ENCODE measurements around the gene FGFR2. TPM values are rescaled to one million over a fixed set of nuclear protein-coding genes. Genes with fewer than 3 reads are reported as not detected.

FGFR2 gene
- total RNA-seq, 4 donors from 2014 or later: 22.5 to 58.0 (median 44.4) TPM

DNA sequence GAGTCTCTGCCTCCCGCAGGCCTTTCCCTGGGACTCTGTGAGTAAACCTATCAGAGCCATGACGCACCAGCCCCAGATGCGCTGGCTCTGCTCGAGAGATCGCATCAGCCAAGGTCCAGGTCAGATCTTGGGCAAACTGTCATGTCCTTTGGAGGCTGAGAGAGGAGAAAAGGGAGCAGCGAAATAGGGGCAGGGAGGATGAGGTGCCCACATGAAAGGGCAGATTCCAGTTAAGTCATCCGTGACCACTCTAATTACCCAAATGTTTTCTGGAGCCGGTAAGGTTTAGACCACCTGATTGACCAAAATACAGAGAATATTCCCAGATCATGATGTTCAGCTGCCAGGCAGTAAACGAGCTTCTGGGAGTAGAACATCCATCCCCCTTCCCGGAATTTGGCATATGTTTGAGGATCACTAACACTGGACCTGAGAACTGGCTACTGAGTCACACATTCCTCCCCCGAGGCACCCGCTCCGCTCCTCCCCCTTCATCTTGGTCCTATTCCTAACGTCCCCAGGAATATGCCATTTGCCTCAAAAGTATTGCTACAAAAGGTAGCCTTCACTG is 88.0 kb downstream of the FGFR2 start:
- H3K4me1 ChIP-seq: peaks cover 0 to 16% (median 0%) of the 10 kb centered on the region in 3 donors
- 46 to 63% methylated on average over 10 to 14 of the region's 14 CpGs for WGBS, 2 donors
- no peak overlapping the region for H3K27ac ChIP-seq
- no peak for DNase-seq
- intact Hi-C loops (cut with DNase I): no loop called here
- no peak for TF ChIP-seq POLR2A (IDR thresholded peaks at IDR 0.05)
- TF ChIP-seq, protein P1, sequence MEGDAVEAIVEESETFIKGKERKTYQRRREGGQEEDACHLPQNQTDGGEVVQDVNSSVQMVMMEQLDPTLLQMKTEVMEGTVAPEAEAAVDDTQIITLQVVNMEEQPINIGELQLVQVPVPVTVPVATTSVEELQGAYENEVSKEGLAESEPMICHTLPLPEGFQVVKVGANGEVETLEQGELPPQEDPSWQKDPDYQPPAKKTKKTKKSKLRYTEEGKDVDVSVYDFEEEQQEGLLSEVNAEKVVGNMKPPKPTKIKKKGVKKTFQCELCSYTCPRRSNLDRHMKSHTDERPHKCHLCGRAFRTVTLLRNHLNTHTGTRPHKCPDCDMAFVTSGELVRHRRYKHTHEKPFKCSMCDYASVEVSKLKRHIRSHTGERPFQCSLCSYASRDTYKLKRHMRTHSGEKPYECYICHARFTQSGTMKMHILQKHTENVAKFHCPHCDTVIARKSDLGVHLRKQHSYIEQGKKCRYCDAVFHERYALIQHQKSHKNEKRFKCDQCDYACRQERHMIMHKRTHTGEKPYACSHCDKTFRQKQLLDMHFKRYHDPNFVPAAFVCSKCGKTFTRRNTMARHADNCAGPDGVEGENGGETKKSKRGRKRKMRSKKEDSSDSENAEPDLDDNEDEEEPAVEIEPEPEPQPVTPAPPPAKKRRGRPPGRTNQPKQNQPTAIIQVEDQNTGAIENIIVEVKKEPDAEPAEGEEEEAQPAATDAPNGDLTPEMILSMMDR (IDR thresholded peaks at IDR 0.05): no peak
- no peak overlapping the region for H3K4me3 ChIP-seq
- H3K27me3 ChIP-seq: no peaks in the 10 kb centered on the region
- H3K9me3 ChIP-seq: no peaks in the 10 kb centered on the region
- peaks cover 0 to 87% (median 0%) of the 10 kb centered on the region in 3 donors for H3K36me3 ChIP-seq

DNA sequence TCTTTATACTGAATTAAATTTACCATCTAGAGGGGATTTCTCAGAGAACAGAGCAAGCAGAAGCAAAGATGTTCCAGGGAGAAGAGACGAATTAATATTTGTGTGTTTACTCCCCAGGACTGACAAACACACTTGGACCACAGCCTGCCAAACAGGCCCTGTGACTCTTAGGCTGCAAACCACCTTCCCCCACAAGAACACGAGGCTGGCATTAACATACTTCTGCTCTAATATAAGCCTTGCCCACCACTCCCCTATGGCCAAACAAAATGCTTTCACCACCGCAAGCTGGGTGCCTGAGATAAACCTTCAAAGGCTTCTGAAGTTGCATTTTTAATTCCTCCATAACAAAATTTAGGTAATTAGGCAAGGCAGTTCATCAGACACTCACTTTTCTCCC is 88.4 kb downstream of the FGFR2 start:
- DNase-seq: no peak
- Histone ChIP-seq H3K27ac (no peak overlapping the region), H3K27me3 (no peaks in the 10 kb centered on the region), H3K4me1 (peaks cover 0 to 16% (median 0%) of the 10 kb centered on the region in 3 donors), H3K9me3 (no peaks in the 10 kb centered on the region), H3K36me3 (peaks cover 0 to 87% (median 0%) of the 10 kb centered on the region in 3 donors), H3K4me3 (no peak overlapping the region)
- TF ChIP-seq, protein P1 (IDR thresholded peaks at IDR 0.05): no peak
- TF ChIP-seq POLR2A (IDR thresholded peaks at IDR 0.05): no peak
- WGBS, 2 donors: 74 to 81% methylated on average over 3 of the region's 3 CpGs
- intact Hi-C loops (cut with DNase I): no loop called here

DNA sequence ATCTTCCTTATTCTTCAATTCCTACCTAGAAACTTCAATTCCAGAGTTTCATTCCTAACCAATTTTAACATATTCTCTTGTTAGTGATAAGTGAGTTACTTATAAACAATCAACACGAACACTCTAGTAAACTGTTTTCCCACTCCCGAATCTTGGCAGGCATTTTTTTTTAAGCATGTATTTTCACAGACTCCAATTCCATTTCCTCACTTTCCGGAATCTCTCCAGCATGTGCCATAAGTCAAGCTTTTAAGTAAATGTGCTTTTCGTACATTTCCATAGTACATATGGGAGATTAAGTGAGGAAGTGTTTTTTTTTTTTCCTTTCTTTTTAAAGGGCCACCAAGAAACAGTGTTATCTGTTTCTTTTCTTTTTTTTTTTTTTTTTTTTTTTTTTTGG is 89.1 kb downstream of the FGFR2 start:
- H3K4me1 ChIP-seq: peaks cover 0 to 16% (median 0%) of the 10 kb centered on the region in 3 donors
- no peaks in the 10 kb centered on the region for H3K27me3 ChIP-seq
- DNase-seq: no peak
- 51 to 66% methylated on average over 4 of the region's 4 CpGs for WGBS, 2 donors
- H3K4me3 ChIP-seq: no peak overlapping the region
- H3K27ac ChIP-seq: no peak overlapping the region
- peaks cover 0 to 87% (median 0%) of the 10 kb centered on the region in 3 donors for H3K36me3 ChIP-seq
- H3K9me3 ChIP-seq: no peaks in the 10 kb centered on the region
- intact Hi-C loops (cut with DNase I): no loop called here
- TF ChIP-seq POLR2A (IDR thresholded peaks at IDR 0.05): no peak
- TF ChIP-seq, protein P1 (IDR thresholded peaks at IDR 0.05): no peak

DNA sequence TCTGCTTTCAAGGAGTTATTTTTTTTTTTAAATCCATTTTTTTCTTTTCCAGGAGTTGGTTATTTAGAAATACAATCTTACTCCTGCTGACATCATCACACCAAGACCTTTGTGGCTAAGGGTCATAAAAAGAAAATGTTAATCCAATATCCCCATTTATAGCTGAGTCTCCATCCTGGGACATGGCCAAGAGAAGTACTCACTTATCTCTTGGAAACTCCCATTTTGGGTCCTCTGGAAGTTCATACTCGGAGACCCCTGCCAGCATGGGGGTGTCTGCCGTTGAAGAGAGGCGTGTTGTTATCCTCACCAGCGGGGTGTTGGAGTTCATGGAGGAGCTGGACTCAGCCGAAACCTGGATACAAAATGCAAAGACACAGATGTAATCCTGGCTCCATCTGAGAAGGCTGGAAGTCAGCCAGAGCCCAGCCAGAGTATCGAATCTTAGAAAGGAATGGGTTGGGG is 94.6 kb downstream of the FGFR2 start:
- no peak overlapping the region for H3K27ac ChIP-seq
- TF ChIP-seq POLR2A (IDR thresholded peaks at IDR 0.05): no peak
- TF ChIP-seq, protein P1 (IDR thresholded peaks at IDR 0.05): no peak
- H3K36me3 ChIP-seq: peaks cover 0 to 98% (median 0%) of the 10 kb centered on the region in 3 donors
- H3K4me1 ChIP-seq: no peaks in the 10 kb centered on the region
- WGBS, 2 donors: 62 to 85% methylated on average over 6 of the region's 6 CpGs
- no peak overlapping the region for H3K4me3 ChIP-seq
- intact Hi-C loops (cut with DNase I): no loop called here
- no peaks in the 10 kb centered on the region for H3K27me3 ChIP-seq
- no peaks in the 10 kb centered on the region for H3K9me3 ChIP-seq
- no peak for DNase-seq

DNA sequence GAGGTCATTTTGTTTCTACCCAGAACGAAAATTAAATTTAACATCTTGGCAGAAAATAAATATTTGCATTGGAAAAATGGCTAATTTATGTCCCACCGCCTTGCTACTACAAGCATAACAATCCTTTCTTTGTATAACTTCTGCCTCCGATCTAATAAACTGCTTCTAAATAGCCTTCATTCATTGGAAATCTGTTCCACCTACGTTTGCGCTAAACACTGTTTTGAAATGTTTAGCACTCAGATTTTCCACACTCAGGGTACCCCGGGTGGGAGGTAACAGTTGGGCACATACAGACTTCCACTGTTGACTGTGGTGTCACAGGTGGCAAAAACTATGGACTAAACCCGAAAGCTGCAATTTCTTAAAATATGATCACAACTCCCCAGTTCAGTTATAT is 96.4 kb downstream of the FGFR2 start:
- no peaks in the 10 kb centered on the region for H3K9me3 ChIP-seq
- intact Hi-C loops (cut with DNase I): no loop called here
- peaks cover 0 to 17% (median 4%) of the 10 kb centered on the region in 3 donors for H3K4me1 ChIP-seq
- no peak overlapping the region for H3K4me3 ChIP-seq
- H3K27me3 ChIP-seq: no peaks in the 10 kb centered on the region
- DNase-seq: no peak
- TF ChIP-seq, protein P1 (IDR thresholded peaks at IDR 0.05): no peak
- TF ChIP-seq POLR2A (IDR thresholded peaks at IDR 0.05): no peak
- 74 to 75% methylated on average over 7 of the region's 7 CpGs for WGBS, 2 donors
- peaks cover 0 to 86% (median 0%) of the 10 kb centered on the region in 3 donors for H3K36me3 ChIP-seq
- no peak overlapping the region for H3K27ac ChIP-seq
